ENCODE measurements around the gene DACT1.

DNA sequence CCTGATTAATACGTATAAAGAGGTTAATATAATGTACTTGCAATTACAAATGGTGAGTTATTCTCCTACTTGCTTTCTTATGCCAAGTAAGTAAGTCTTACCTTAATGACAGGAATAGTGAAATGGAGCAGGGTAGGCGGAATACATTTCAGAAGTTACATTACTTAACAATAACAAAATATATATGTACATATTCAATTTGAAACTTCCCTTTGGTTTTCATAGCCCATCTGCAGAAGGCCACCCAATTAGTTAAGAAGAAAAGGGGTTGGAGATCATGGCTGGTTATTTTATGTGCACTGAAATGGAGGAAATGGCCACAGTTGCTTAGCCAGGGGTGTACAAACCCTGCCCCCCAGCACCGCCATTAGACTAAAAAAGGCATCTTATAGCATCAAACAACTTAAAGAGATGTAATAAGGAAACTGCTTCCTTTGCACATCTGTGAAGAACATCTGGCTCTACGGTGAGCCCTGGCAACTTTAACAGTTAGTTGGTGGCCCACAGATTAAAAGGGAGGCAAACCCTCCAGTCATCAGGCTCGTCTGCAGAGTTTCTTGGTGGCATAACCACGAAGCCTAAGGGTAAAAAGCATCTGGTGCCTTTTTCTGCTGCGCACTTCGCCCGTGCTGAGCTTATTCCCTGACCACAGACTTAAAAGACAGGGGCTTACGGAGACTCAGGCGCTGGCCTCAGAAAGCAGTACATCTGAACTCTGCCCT, 38.8 kb upstream of the DACT1 start:
- TF ChIP-seq, protein P1, sequence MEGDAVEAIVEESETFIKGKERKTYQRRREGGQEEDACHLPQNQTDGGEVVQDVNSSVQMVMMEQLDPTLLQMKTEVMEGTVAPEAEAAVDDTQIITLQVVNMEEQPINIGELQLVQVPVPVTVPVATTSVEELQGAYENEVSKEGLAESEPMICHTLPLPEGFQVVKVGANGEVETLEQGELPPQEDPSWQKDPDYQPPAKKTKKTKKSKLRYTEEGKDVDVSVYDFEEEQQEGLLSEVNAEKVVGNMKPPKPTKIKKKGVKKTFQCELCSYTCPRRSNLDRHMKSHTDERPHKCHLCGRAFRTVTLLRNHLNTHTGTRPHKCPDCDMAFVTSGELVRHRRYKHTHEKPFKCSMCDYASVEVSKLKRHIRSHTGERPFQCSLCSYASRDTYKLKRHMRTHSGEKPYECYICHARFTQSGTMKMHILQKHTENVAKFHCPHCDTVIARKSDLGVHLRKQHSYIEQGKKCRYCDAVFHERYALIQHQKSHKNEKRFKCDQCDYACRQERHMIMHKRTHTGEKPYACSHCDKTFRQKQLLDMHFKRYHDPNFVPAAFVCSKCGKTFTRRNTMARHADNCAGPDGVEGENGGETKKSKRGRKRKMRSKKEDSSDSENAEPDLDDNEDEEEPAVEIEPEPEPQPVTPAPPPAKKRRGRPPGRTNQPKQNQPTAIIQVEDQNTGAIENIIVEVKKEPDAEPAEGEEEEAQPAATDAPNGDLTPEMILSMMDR (IDR thresholded peaks at IDR 0.05): no peak
- TF ChIP-seq ZFX (IDR thresholded peaks at IDR 0.05; ENCODE audit: borderline replicate concordance): no peak

Measured in 22Rv1 (cell line).